Fibroblast of lung (primary cell): ENCODE measurements around the gene SEPTIN8. TPM values are rescaled to one million over a fixed set of nuclear protein-coding genes. Genes with fewer than 3 reads are reported as not detected.

Experiments used
- DNase-seq, 2 donors: peaks; one replicate each; pipeline versions ENCODE4 v3.0.0 to v3.0.0-alpha.2; 2010; ENCODE audit warnings: low read depth in 2 of 2
- H2AFZ ChIP-seq: 2 replicates; pipeline ENCODE4 v1.5.1; 2012; ENCODE audit warnings: low read length, control low read depth, inconsistent platforms
- H3K27ac ChIP-seq: 2 replicates; pipeline ENCODE4 v1.5.1; 2011; ENCODE audit warnings: low read length, control low read depth; ENCODE audit not compliant: insufficient read depth
- H3K27me3 ChIP-seq: 2 replicates; pipeline ENCODE4 v1.5.1; 2011; ENCODE audit warnings: mild to moderate bottlenecking, low read length; ENCODE audit not compliant: control insufficient read depth, insufficient read depth
- H3K36me3 ChIP-seq: 2 replicates; pipeline ENCODE4 v1.5.1; 2011; ENCODE audit warnings: low read length; ENCODE audit not compliant: control insufficient read depth, insufficient read depth
- H3K4me1 ChIP-seq: 2 replicates; pipeline ENCODE4 v1.5.1; 2011; ENCODE audit warnings: low read length; ENCODE audit not compliant: control insufficient read depth, insufficient read depth; ENCODE audit errors: extremely low read depth
- H3K4me2 ChIP-seq: 2 replicates; pipeline ENCODE4 v1.5.1; 2011; ENCODE audit warnings: low read length, control low read depth; ENCODE audit not compliant: insufficient read depth; ENCODE audit errors: extremely low read depth
- H3K4me3 ChIP-seq, 4 experiments: fragments of 200-600 bp in 1 of 4; sonication (generic) in 1 of 4; replicated peaks in 1 of 4; 2 replicates each; pipeline ENCODE4 v1.5.1; 2011 to 2016; ENCODE audit warnings: low read length in 4 of 4, low read depth in 3 of 4, mild to moderate bottlenecking in 3 of 4, control low read depth in 2 of 4, inconsistent platforms in 1 of 4, mixed read lengths in 1 of 4; ENCODE audit not compliant: insufficient read depth in 1 of 4; ENCODE audit errors: control extremely low read depth in 1 of 4
- H3K79me2 ChIP-seq: 2 replicates; pipeline ENCODE4 v1.5.1; 2012; ENCODE audit warnings: mild to moderate bottlenecking, low read length, inconsistent platforms; ENCODE audit not compliant: control insufficient read depth, insufficient read depth
- H3K9ac ChIP-seq: 2 replicates; pipeline ENCODE4 v1.5.1; 2011; ENCODE audit warnings: mild to moderate bottlenecking, low read length, control low read depth; ENCODE audit not compliant: insufficient read depth
- H3K9me3 ChIP-seq: 2 replicates; pipeline ENCODE4 v1.5.1; 2012; ENCODE audit warnings: low read depth, low read length; ENCODE audit not compliant: control insufficient read depth, insufficient read depth
- H4K20me1 ChIP-seq: 2 replicates; pipeline ENCODE4 v1.5.1; 2011; ENCODE audit warnings: low read length; ENCODE audit not compliant: control insufficient read depth, insufficient read depth; ENCODE audit errors: extremely low read depth
- EZH2 ChIP-seq: IDR thresholded peaks from 2 replicates; pipeline ENCODE4 v1.5.1; 2012; ENCODE audit warnings: low read length, control low read depth, mild to moderate bottlenecking; ENCODE audit errors: missing control alignments
- polyA plus RNA-seq, 2 donors: library from polyadenylated mRNA; depleted of rRNA in 1 of 2; stranded (reverse) in 1 of 2; unstranded in 1 of 2; fragments of >200 nt; gene quantifications; 2 replicates each; pipeline ENCODE4 v1.2.1, GENCODE V29; 2011 to 2012; ENCODE audit warnings: missing spikeins in 1 of 2
- total RNA-seq: library from RNA; depleted of rRNA; stranded (reverse); fragments of >200 nt; gene quantifications from 2 replicates; pipeline ENCODE4 v1.2.1, GENCODE V29; 2014
- TF ChIP-seq, protein P1 (sequence below), 2 donors: IDR thresholded peaks in 1 of 2; conservative IDR thresholded peaks in 1 of 2; 1 replicate in 1 of 2; 2 replicates in 1 of 2; pipeline ENCODE4 v1.5.1; 2011 to 2012; ENCODE audit warnings: low read length in 2 of 2, control low read depth in 1 of 2, inconsistent platforms in 1 of 2, low read depth in 1 of 2, mild to moderate bottlenecking in 1 of 2

Gene SEPTIN8
- total and polyA plus RNA-seq, 2 donors (not counting 1 experiment from before 2014, with no cell fraction given), result 62.1 to 64.2 TPM

DNA sequence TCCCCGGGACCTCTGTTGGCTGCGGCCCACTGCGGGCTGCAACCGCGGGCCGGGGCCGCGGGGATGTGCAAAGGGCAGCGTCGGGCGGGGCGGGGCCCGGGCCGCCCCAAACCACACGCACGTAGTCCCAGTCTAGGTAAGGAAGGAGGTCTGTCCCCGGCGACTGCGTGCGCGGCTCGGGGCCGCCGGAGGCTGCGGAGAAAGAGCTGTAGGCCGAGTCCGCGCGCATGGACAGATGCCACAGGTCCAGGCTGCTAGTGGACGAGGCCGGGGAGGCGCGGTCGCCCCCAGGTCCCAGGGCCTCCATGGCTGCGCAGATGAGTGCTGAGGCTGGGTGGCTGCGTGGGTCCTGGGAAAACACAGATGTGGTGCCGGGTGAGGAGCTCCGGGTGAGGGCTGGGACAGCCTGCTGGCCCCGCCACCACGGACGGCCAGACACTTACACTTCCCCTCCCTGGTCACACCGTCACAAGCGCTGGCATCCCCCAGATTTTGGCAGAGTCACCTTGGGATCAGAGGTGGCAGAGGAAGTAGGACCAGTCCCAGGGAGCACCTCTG is 48.9 kb upstream of the SEPTIN8 start:
- peaks cover 5% of the 10 kb centered on the region for H3K4me1 ChIP-seq
- H3K27ac ChIP-seq, result no peak overlapping the region
- no peak overlapping the region for H3K4me2 ChIP-seq
- no peaks in the 10 kb centered on the region for H4K20me1 ChIP-seq
- TF ChIP-seq, protein P1, sequence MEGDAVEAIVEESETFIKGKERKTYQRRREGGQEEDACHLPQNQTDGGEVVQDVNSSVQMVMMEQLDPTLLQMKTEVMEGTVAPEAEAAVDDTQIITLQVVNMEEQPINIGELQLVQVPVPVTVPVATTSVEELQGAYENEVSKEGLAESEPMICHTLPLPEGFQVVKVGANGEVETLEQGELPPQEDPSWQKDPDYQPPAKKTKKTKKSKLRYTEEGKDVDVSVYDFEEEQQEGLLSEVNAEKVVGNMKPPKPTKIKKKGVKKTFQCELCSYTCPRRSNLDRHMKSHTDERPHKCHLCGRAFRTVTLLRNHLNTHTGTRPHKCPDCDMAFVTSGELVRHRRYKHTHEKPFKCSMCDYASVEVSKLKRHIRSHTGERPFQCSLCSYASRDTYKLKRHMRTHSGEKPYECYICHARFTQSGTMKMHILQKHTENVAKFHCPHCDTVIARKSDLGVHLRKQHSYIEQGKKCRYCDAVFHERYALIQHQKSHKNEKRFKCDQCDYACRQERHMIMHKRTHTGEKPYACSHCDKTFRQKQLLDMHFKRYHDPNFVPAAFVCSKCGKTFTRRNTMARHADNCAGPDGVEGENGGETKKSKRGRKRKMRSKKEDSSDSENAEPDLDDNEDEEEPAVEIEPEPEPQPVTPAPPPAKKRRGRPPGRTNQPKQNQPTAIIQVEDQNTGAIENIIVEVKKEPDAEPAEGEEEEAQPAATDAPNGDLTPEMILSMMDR (conservative IDR thresholded peaks at IDR 0.05 in 1 of 2, IDR thresholded peaks at IDR 0.05 in 1 of 2; ENCODE audit: low read depth in 1 of 2, low read length in 2 of 2), result no peak
- TF ChIP-seq EZH2, result no peak
- H3K9me3 ChIP-seq, result no peaks in the 10 kb centered on the region
- H2AFZ ChIP-seq, result no peak overlapping the region
- H3K4me3 ChIP-seq, result no peak overlapping the region
- H3K36me3 ChIP-seq, result no peaks in the 10 kb centered on the region
- DNase-seq, result no peak
- no peaks in the 10 kb centered on the region for H3K79me2 ChIP-seq
- H3K9ac ChIP-seq, result no peak overlapping the region
- H3K27me3 ChIP-seq, result no peaks in the 10 kb centered on the region

DNA sequence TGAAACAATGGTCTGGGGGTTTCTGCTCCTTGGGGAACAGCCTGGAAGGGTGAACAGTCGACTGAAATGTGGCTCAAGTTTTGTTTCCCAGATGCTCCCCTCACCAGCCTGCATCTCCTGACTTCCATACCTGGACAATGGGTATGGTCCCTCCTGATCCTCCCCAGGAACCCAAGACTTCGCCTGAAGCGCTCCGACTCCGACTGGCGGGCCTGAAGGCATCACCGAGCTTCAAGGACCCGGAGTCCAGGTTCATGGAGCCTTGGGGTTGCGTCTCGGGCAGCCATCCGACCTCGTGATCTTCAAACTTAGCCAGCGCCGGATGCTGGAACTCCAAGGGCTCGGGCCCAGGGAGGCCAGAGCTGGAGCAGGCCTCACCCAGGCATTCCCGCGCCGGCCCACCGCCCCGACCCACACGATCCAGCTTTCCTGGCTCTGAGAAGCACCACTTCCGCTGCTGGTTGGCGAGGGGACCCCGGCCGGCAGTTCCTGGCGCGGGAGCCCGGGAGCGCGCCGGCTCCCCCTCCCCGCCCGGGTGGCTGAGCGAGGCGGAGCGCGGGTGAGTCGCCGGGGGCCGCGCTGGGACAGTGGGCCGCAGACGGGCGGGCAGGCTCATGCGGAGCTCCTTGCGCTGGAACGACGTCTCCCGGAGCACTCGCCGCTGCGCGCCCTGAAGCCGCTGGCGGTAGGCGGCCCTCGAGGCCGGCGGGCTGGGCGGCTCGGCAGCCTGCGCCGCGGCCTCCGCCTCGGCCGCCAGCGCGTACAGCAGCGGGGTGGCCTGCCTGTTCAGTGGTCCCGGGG is 48.2 kb upstream of the SEPTIN8 start:
- no peak for TF ChIP-seq EZH2
- TF ChIP-seq, protein P1 (conservative IDR thresholded peaks at IDR 0.05 in 1 of 2, IDR thresholded peaks at IDR 0.05 in 1 of 2; ENCODE audit: low read depth in 1 of 2, low read length in 2 of 2), result no peak
- H2AFZ ChIP-seq, result no peak overlapping the region
- H3K36me3 ChIP-seq, result no peaks in the 10 kb centered on the region

DNA sequence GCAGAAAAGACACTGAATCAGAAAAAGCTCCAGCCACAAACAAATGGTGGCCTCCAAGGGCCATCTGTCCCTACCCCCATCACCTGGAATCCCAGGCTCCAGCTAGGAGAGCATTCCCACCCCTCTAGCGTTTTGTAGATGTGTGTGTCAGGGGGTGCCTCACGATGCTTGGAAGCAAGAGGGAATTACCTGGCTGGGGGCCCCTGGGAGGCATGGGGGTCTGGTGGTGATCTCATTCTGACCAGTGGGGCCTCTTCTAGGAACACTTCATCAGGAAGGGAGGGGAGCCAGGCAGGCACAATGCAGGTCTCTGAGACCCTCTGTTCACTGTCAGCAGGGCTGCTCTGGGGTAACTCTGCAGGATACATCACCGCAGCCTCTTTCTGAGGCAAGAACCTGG is 47.4 kb upstream of the SEPTIN8 start:
- Histone ChIP-seq H3K4me1 (peaks cover 3% of the 10 kb centered on the region), H2AFZ (no peak overlapping the region), H3K9me3 (no peaks in the 10 kb centered on the region), H3K27me3 (no peaks in the 10 kb centered on the region), H3K4me3 (no peak overlapping the region), H3K4me2 (no peak overlapping the region), H3K9ac (no peak overlapping the region), H3K27ac (no peak overlapping the region), H4K20me1 (no peaks in the 10 kb centered on the region), H3K36me3 (no peaks in the 10 kb centered on the region), H3K79me2 (no peaks in the 10 kb centered on the region)
- TF ChIP-seq, protein P1 (conservative IDR thresholded peaks at IDR 0.05 in 1 of 2, IDR thresholded peaks at IDR 0.05 in 1 of 2; ENCODE audit: low read depth in 1 of 2, low read length in 2 of 2), result no peak
- no peak for TF ChIP-seq EZH2
- no peak for DNase-seq

More for the DNA sequence above, 48.2 kb upstream of the SEPTIN8 start:
- Histone ChIP-seq H3K27me3 (no peaks in the 10 kb centered on the region), H3K9me3 (no peaks in the 10 kb centered on the region), H3K4me2 (no peak overlapping the region), H3K9ac (no peak overlapping the region), H3K79me2 (no peaks in the 10 kb centered on the region), H3K4me1 (peaks cover 5% of the 10 kb centered on the region), H3K4me3 (no peak overlapping the region), H4K20me1 (no peaks in the 10 kb centered on the region), H3K27ac (no peak overlapping the region)
- no peak for DNase-seq
